Testis (tissue), 3 donors: ENCODE measurements around the gene MXRA5. TPM values are rescaled to one million over a fixed set of nuclear protein-coding genes. Genes with fewer than 3 reads are reported as not detected.

Source experiments
- DNase-seq: peaks from one replicate; pipeline ENCODE4 v3.0.0-alpha.2; 2019
- H3K27ac ChIP-seq, 2 donors: fragments of 200-600 bp; sonication (generic); one replicate each; pipeline ENCODE4 v1.5.1; 2019
- H3K27me3 ChIP-seq: fragments of 200-600 bp; sonication (generic); one replicate; pipeline ENCODE4 v1.5.1; 2019
- H3K36me3 ChIP-seq: fragments of 200-600 bp; sonication (generic); one replicate; pipeline ENCODE4 v1.5.1; 2017; ENCODE audit warnings: low read depth; ENCODE audit errors: missing control alignments
- H3K4me1 ChIP-seq: fragments of 200-600 bp; sonication (generic); one replicate; pipeline ENCODE4 v1.5.1; 2019
- H3K4me3 ChIP-seq, 2 donors: fragments of 200-600 bp; sonication (generic); one replicate each; pipeline ENCODE4 v1.5.1; 2017 to 2019
- H3K9me3 ChIP-seq: fragments of 200-600 bp; sonication (generic); one replicate; pipeline ENCODE4 v1.5.1; 2017
- POLR2A ChIP-seq: fragments of 450-650 bp; IDR thresholded peaks from one replicate; pipeline ENCODE4 v1.6.1; 2017; ENCODE audit warnings: antibody characterized with exemption, mild to moderate bottlenecking, moderate library complexity
- WGBS, 2 donors: methylation state at CpG; one replicate each; pipeline ENCODE4 v1.1.5; 2018; 5-methylcytosine and 5-hydroxymethylcytosine counted together
- intact Hi-C: fragments of 100-400 bp; cut with DNase I; formaldehyde crosslinking; loops from one replicate; pipeline ENCODE4 v1.15.1; 2023; ENCODE audit warnings: low total_unique reads
- polyA plus RNA-seq: library from polyadenylated mRNA; stranded (reverse); fragments of 350-450 nt; fragmentation: Illumina TruSeq; extraction: RNeasy Lipid Tissue Mini Kit (QIAGEN cat#74804); gene quantifications from one replicate; pipeline ENCODE4 v1.2.3, GENCODE V29; 2014; ENCODE audit warnings: low read depth, low replicate concordance; ENCODE audit not compliant: insufficient read depth
- total RNA-seq, 2 donors: library from RNA; depleted of rRNA; stranded (reverse); fragments of >200 nt; gene quantifications; one replicate each; pipeline ENCODE4 v1.2.3, GENCODE V29; 2016
- TF ChIP-seq, protein P1 (sequence below), 3 experiments: fragments of 450-650 bp in 2 of 3; fragments of 200-600 bp in 1 of 3; sonication (generic) in 1 of 3; IDR thresholded peaks; one replicate each; pipeline ENCODE4 v1.5.1; 2016 to 2019; ENCODE audit warnings: antibody characterized with exemption in 3 of 3, mild to moderate bottlenecking in 2 of 3, moderate library complexity in 1 of 3

MXRA5 gene
- total and polyA plus RNA-seq, 3 donors from 2014 or later: 0.31 to 8.6 (median 0.68) TPM

DNA sequence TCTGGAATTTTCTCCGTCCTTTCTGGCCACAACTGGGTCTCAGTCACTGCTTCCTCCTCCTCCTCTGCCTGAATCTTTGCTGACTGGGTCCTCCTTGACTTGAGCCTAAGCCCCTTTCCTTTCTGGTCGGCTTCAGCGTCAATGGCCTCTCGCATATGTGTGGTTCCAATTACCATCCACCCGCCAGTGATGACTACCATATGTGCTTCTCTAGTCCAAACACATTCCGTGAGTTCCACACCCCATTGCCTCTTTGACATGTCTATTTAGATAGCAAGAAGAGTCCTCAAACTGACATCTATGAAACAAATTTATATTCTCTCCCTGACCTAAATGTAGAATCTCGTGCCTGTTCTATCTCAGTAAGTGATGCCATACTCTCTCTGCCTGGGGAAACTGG is 19.8 kb downstream of the MXRA5 start:
- Histone ChIP-seq H3K9me3 (no peaks in the 10 kb centered on the region), H3K4me3 (no peak overlapping the region), H3K4me1 (no peaks in the 10 kb centered on the region), H3K36me3 (no peaks in the 10 kb centered on the region), H3K27me3 (no peaks in the 10 kb centered on the region), H3K27ac (no peak overlapping the region)
- 62 to 72% methylated on average over 7 of the region's 7 CpGs for WGBS, 2 donors
- intact Hi-C loops: no loop called here
- TF ChIP-seq POLR2A: no peak
- TF ChIP-seq, protein P1, sequence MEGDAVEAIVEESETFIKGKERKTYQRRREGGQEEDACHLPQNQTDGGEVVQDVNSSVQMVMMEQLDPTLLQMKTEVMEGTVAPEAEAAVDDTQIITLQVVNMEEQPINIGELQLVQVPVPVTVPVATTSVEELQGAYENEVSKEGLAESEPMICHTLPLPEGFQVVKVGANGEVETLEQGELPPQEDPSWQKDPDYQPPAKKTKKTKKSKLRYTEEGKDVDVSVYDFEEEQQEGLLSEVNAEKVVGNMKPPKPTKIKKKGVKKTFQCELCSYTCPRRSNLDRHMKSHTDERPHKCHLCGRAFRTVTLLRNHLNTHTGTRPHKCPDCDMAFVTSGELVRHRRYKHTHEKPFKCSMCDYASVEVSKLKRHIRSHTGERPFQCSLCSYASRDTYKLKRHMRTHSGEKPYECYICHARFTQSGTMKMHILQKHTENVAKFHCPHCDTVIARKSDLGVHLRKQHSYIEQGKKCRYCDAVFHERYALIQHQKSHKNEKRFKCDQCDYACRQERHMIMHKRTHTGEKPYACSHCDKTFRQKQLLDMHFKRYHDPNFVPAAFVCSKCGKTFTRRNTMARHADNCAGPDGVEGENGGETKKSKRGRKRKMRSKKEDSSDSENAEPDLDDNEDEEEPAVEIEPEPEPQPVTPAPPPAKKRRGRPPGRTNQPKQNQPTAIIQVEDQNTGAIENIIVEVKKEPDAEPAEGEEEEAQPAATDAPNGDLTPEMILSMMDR (IDR thresholded peaks at IDR 0.05): no peak
- no peak for DNase-seq

DNA sequence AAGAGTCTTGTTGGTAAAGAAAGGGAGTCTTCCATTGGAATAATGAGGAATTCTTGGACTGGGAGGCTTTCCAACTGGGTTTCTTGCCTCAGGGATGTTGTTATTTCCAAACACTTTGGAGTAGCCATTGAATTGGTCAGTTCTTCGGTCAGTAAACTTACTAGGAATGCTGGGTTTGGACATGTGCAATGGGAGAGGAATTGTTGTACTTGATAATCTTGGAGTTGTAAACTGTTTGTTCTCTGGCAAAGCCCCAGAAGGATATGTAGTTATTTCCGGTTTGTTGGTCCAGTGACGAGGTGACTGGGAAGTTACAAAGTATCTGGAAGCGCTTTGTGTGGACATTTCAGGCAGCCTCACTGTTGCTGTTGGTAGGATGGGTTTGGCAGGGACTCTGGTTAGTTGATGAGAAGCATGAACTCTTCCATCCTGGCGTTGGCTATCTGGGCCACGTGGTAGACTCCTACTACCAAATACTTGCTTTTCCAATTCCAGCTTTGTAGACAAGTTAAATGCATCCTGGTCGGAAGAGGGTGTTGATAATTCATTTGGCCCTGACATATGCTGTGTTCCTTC is 25.9 kb downstream of the MXRA5 start:
- no peak for DNase-seq
- 61 to 85% methylated on average over 4 to 7 of the region's 7 CpGs for WGBS, 2 donors

DNA sequence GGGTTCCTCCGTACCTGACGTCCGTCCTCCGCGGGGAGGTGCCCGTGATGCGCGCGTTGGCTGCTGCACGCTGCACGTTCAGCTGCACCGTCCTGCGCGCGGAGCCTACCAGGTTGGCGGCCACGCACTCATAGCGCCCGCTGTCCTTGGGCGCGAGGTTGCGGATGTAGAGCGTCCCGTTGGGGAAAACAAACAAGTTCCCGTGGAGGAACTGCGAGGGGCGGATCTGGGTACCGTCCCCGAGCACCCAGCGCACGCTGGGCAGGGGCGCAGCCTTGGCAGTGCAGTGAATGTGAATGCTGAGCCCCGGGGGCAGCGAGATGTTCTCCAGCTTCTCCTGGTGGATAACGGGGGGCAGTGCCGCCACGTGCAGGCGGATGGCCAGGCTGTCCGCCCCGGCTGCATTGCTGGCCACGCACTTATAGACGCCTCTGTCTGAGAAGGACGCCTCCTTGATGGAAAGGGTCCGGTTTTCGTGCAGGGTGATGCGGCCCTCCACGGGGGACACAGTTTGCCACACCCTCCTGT is 29.2 kb downstream of the MXRA5 start:
- intact Hi-C loops: no loop called here
- TF ChIP-seq, protein P1 (IDR thresholded peaks at IDR 0.05): no peak
- no peak for TF ChIP-seq POLR2A
- no peaks in the 10 kb centered on the region for H3K36me3 ChIP-seq
- DNase-seq: no peak
- H3K9me3 ChIP-seq: no peaks in the 10 kb centered on the region
- WGBS, 2 donors: 62 to 94% methylated on average over 17 to 30 of the region's 47 CpGs
- no peak overlapping the region for H3K27ac ChIP-seq
- H3K27me3 ChIP-seq: no peaks in the 10 kb centered on the region
- H3K4me1 ChIP-seq: no peaks in the 10 kb centered on the region
- H3K4me3 ChIP-seq: no peak overlapping the region

More for the DNA sequence above, 25.9 kb downstream of the MXRA5 start:
- no peaks in the 10 kb centered on the region for H3K9me3 ChIP-seq
- no peak overlapping the region for H3K27ac ChIP-seq
- no peaks in the 10 kb centered on the region for H3K4me1 ChIP-seq
- intact Hi-C loops: no loop called here
- H3K27me3 ChIP-seq: no peaks in the 10 kb centered on the region
- no peaks in the 10 kb centered on the region for H3K36me3 ChIP-seq
- TF ChIP-seq, protein P1 (IDR thresholded peaks at IDR 0.05): no peak
- TF ChIP-seq POLR2A: no peak
- no peak overlapping the region for H3K4me3 ChIP-seq

DNA sequence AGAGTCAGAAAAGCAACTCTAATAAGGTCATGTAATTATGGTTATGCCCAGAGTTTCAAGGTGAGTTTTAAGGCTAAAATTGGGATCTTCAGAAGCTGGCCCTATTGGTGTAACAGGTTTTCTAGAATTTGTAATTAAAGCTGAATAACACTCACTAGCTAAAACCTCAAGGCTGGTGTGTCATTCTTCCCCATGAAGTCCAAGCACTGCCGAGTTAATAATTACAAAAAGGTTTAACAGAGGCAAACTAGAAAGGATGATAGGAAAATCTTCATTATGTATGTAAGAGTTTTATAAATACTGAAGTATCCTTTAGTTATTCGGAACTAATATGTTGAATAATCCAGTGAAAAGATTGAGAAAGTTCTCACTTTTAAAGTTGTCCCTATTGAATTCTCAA is 34.3 kb downstream of the MXRA5 start:
- no peaks in the 10 kb centered on the region for H3K36me3 ChIP-seq
- no peaks in the 10 kb centered on the region for H3K27me3 ChIP-seq
- no peak for DNase-seq
- H3K4me1 ChIP-seq: no peaks in the 10 kb centered on the region
- H3K9me3 ChIP-seq: no peaks in the 10 kb centered on the region
- intact Hi-C loops: no loop called here
- H3K27ac ChIP-seq: no peak overlapping the region
- WGBS, 2 donors: 95 to 100% methylated on average over 2 of the region's 2 CpGs
- no peak overlapping the region for H3K4me3 ChIP-seq
- TF ChIP-seq POLR2A: no peak
- TF ChIP-seq, protein P1 (IDR thresholded peaks at IDR 0.05): no peak

DNA sequence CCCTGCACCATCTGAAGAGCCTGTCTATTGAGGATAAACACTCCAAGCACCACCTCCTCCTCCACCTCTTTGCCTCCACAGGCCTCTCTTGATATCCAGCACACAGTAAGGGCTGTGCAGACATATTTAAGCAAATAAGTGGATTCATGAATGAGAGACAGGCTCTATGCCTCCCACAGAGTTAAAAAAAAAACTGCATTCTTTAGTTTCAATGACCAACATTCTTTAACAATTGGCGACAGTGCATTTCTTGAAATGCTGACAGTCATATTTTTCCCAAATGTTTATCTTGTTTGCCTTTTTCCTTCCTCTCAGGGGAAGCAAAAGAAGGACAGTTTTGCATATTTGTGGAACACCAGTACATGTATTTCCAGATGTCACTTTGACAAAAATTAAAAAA is 38.6 kb downstream of the MXRA5 start:
- TF ChIP-seq, protein P1 (IDR thresholded peaks at IDR 0.05): no peak
- no peak for TF ChIP-seq POLR2A
- no peaks in the 10 kb centered on the region for H3K36me3 ChIP-seq
- H3K27me3 ChIP-seq: no peaks in the 10 kb centered on the region
- H3K4me1 ChIP-seq: no peaks in the 10 kb centered on the region
- 67 to 71% methylated on average over 1 of the region's 1 CpG for WGBS, 2 donors
- no peak overlapping the region for H3K27ac ChIP-seq
- H3K9me3 ChIP-seq: no peaks in the 10 kb centered on the region
- no peak overlapping the region for H3K4me3 ChIP-seq
- DNase-seq: no peak
- intact Hi-C loops: no loop called here
